Fibroblast of skin of right quadriceps (primary cell): ENCODE results near the gene SIAH1.
"Not testable (repeated sequence)": the region's sequence is repeated elsewhere in the genome, so short reads cannot be mapped to it uniquely, and the experiment has no call there.

Experiments used
- DNase-seq: peaks from one replicate; pipeline ENCODE4 v3.0.0-alpha.2; 2013

Gene SIAH1

DNA sequence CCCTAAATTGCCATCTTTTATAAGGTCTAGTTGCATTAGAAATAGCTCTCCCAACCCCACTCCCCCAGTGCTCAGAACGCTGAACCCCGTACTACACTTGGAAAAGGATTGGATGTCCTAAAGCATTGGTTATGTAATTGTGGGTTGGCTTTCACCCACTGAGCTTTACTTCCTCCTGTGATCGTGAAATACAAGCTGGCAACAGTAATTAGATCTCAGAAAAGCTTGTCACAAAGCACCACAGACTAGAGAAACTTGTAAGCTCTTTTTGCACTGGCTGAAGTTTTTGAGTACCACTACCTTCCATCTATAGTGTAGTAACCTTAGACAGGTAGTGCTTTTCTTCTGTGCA lies 54.4 kb downstream of the SIAH1 start:
- no peak for DNase-seq

DNA sequence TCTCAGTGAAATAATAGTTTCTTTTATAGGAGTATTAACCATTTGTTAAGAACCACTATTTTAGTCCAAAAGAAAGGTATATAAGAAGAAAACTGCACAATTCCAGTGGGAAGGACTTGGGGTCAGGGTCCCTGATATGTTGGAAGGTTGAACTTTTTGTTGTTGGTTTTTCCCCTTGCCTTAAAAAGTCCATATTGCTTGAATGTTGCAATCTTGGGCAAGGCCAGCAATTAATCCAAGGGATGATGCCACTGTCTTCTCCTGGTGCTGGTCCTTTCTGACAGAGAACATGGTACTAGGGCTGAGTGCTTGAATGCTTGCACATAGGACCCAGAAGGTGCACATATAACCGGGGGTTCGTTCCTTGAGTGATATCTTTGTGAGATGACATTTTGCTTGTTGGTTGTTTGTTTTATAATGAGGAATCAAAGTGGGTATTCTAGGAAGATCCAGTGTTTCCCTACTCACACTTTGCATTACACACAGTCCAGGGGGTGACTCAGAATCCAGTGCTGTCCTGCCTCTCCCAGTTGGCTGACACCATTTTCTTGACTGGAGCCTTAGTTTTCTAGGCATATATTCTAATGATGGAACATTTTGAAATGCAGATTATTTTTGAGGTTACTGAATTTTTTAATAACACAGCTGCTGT lies 54.9 kb downstream of the SIAH1 start:
- no peak for DNase-seq

DNA sequence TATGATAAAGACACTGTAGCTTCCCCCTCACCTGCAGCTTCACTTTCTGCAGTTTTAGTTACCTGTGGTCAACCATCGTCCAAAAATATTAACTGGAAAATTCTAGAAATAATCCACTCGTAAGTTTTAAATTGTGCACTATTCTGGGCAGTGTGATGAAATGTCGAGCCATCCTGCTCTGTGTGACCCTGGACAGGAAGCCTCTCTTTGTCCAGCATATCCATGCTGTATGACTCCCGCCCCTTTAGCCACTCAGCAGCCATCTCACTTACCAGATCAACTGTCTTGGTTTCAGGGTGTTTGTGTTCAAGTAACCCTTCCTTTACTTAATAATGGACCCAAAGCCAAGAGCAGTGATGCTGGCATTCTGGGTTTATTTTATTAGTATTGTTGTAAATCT lies 56.1 kb downstream of the SIAH1 start:
- DNase-seq: no peak

DNA sequence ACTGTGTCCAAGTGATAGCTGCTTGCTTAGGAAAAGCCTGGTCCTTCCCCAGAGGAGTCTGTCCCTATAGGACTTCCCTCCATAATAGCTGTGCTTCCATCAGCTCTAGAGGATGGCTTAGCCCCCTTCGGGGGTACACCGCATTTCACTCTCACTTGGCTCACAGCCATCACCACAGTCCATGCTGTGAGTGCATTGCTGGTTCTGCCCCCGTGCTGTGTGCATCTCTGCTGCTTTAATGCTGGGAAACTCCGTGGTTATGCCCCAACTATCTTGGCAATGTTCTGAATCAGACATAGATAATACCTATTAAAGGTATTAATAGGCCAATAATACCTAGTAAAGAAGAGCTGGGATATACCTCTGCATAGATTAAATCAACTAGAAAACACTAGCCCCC lies 58.3 kb downstream of the SIAH1 start:
- no peak for DNase-seq

DNA sequence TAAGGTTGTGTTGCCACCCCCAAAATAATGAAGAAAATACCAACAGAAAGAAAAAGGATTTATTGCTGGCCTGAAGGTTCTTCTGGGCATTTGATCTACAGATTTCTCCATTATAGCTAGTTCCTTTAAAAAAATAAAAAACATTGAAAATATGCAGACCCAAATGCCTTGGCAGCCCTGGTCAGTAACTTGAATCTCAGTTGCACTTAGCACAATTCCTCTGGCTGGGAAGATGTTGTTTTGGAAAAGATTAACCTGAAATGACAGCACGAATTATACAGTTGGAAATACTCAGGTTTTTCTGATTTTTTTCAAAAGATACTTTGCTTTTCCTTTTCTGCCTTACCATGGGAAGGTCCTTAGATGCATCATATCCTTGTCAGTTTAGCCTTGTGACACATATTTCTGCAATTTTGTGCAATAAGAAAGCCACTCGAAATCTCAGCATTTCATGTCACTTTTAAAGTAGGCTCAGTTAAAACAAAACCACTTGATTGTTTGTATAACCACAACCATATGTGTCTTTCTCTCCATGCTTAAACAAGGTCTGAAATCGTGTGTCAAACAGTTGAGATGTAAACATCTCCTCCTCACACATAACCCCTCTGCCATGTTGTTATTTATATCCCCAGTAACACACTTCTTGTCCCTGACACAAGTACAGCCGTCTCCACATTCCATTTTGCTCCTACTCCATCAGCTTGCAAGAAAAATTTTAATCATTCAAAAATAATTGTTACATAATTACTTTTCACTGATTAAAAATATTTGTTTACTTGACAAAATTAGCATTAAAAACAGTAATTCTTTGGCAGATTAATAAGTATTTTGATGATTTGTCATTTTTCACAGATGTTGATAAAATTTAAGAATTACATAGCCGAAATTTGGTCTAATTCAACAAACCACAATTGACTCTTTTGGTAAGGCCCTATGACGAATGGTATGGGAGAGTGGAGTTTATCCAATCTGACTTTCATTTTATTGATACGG lies 61.1 kb downstream of the SIAH1 start:
- DNase-seq: peak; percentile 55

DNA sequence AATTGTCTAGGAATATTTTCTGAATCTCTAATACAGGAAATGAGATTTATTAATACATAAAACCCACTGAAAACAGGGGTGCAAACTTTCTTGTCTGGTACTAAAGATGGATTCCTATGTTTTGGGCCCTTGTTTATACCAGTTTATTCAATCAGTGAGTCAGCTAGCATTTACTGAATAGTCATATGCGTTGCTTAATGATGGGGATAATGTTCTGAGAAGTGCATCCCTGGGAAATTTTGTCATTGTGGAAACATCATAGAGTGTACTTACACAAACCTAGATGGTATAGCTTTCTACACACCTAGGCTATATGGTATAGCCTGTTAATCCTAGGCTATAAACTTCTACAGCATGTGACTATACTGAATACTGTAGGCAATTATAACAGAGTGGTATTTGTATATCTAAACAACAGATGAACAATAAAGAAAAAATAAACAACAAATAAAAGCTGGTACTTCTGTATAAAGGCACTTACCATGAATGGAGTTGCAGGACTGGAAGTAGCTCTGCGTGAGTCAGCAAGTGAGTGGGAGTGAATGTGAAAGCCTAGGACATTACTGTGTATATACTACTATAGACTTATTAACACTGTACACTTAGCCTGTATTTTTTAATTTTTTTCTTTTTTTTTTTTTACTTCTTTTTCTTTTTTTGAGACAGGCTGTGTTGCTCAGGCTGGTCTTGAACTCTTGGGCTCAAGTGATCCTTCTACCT lies 63.7 kb downstream of the SIAH1 start:
- DNase-seq: peak; percentile 14

DNA sequence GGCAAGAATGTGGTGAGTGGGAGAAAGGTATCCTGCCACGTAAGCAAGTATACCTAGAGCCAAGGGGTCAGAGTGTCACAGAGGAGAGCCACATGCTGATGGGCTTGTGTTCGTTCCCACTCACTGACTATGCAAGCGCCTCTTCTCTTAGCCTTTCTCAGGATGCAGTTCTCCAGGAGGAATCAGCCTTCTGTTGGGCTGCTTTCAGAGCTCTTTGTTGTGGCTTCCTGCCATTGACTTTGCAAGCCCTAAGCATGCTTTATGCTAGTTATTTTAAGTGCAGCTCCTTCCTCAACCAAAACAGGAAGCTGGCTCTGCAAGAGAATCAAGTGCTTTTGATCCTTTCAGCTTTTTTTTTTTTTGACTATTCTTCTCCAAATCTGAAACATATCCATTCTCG lies 66.6 kb downstream of the SIAH1 start:
- DNase-seq: peak; percentile 71

DNA sequence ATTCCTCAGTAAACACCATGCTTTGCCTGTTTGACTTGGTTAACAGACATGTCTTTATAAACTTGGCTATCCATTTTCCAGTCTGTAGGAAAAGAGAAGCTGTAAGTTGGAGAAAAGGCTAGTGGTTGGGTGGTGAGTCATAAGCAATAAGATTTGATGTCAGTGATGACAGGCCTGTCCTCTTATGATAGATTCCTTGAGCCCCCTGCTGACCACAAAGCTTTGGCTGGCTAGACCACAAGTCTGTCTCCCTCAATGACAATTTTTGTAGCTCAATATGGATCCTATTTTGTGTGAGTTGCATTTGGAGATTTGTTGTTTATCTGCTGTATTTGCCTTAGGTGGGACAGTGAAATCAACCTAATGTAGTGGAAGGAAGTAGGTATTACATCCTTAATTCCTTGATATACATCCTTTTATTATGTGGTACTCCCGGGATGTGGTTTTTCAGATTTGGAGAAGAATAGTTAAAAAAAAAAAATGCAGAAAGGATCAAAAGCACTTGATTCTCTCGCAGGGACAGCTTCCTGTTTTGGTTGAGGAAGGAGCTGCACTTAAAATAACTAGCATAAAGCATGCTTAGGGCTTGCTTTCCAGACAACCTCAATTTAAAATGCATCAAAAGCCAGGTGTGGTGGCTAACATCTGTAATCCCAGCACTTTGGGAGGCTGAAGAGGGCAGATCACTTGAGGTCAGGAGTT lies 67.4 kb downstream of the SIAH1 start:
- peak; percentile 97 for DNase-seq

DNA sequence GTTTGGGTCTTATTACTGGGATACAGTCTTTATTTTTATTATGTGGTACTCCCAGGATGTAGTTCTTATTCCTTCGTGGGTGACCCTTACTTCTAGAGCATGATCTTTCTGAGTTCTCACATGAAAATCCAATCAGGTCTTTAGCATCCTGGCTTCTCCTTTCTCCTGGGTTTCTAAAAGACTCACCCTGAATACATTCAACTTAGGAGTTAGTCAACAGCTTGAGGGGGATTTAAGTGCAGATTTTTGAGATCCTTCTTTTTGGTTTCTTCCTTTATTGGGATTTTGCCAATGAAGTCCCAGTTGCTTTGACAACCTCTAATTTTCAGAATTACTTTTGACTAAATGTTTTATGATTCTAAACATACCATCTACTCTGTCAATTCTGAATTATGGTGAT lies 68.2 kb downstream of the SIAH1 start:
- peak; percentile 18 for DNase-seq

DNA sequence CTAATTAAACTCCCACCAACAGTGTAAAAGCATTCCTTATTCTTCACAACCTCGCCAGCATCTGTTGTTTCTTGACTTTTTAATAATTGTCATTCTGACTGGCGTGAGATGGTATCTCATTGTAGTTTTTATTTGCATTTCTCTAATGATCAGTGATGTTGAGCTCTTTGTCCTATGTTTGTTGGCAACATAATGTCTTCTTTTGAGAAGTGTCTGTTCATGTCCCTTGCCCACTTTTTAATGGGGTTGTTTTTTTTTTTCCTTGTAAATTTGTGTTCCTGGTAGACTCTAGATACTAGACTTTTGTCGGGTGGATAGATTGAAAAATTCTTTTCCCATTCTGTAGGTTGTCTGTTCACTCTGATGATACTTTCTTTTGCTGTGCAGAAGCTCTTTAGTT lies 71.3 kb downstream of the SIAH1 start:
- not testable (repeated sequence) for DNase-seq

DNA sequence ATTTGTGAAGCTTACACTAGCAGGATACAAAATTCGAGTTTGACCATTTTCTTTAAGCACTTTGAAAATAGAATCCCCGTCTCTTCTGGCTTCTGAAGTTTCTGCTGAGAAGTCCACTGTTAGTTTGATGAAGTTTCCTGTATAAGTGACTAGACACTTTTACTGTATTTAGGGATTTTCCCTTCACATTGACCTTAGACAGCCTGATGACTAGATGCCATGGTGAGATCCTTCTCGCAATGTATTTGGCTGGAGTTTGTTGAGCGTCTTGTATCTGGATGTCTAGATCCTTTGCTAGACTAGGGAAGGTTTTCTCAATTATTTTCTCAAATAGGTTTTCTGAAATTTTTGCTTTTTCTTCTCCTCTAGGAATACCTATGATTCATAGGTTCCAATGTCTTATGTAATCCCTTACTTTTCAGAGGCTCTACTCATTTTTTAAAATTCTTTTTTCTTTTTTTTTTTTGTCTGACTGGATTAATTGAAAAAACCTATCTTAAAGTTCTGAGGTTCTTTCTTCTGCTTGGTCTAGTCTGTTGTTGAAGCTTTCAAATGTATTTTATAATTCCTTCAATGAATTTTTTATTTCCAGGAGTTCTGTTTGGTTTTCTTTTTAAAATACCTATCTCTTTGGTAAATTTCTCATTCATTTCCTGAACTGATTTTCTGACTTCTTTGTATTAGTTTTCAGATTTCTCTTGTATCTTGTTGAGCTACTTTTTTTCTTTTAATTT lies 74.1 kb downstream of the SIAH1 start:
- DNase-seq: no peak
